HG03442 (cell line): ENCODE data around the gene KLHL40.

Source experiments
- ATAC-seq: cut with Tn5 transposase; IDR thresholded peaks from one replicate; pipeline ENCODE4 v1.9.1; 2021; ENCODE audit warnings: mild to moderate bottlenecking, moderate library complexity; ENCODE audit not compliant: unreplicated experiment

KLHL40 gene

DNA sequence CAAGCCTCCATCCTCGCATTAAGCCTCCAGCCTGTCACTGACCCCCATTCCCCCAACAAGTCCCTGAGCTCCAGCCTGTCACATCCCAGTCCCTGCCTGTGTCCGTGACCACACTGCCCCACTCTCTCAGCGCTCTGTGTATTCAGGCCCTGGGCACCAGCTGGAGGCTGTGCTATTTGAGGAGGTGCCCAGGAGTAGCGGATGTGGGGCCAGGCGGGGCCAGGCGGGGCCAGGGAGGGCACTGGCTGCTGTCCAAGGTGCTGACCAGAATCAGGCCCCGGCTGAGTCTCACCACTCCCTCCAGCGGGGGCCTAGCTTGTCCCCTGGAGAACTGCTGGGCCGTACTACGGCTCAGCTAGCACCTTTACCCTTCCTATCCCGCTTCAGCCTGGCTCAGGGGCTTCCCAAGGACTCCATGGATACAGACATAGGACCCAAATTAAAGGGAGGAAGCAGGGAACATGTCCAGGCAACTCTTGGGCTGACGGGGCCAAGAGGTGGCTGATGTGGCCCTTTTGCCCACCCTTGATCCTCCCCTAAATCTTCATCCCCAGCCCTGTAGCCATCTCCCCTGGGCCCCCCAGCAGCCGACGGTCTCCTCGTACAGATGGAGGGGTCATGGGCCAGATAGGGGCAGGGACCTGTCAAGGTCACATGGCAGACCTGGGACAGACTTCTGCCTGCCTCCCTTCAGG, 16.2 kb downstream of the KLHL40 start:
- no peak for ATAC-seq

DNA sequence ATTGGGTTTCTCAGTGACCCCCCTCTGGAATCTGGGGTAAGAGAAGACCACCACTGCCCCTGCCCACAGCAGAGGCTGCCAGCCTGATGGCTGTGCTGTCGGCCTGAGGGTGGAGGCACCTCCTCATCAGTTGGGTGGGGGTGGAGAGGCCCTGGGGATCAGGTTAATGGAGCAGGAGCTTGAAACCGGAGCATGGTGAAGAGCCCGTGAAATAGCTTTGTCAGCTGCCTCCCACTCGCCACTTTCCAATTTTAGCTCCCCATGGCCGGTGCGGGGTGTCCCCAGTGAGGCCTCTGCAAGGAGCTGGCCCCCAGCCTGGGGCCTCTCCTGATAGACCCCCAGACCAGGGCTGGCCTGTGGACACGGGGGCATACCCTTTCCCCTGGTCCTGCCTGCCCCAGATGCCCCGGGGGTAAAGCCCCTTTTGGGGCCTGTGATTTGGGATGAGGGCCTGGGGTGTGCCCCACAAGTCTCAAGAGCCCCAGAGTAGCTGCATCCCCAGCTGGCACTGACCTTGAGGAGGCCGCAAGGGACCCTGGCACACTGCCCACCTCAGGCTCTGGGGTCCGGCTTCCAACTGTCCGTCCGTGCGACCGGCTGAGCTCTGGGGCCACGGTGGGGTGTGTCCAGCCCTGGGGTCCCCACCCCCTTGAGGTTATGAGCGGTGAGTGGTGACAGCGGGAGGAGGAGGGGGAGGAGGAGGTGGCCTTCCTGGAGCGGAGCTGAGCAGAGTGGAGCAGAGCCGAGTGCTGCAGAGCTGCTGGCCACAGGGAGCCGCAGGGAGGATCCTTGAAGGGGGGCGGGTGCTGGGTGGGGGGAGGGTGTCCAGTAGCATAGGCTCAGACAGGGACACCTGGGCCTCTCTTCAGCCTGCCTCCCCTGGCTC, 17.0 kb downstream of the KLHL40 start, which contains the start of gene HHATL:
Gene HHATL (minus strand): TSS at position 733 of the 886 bp plus-strand sequence. CDS start 1,972 bp downstream, outside the sequence.
- ATAC-seq = no peak

DNA sequence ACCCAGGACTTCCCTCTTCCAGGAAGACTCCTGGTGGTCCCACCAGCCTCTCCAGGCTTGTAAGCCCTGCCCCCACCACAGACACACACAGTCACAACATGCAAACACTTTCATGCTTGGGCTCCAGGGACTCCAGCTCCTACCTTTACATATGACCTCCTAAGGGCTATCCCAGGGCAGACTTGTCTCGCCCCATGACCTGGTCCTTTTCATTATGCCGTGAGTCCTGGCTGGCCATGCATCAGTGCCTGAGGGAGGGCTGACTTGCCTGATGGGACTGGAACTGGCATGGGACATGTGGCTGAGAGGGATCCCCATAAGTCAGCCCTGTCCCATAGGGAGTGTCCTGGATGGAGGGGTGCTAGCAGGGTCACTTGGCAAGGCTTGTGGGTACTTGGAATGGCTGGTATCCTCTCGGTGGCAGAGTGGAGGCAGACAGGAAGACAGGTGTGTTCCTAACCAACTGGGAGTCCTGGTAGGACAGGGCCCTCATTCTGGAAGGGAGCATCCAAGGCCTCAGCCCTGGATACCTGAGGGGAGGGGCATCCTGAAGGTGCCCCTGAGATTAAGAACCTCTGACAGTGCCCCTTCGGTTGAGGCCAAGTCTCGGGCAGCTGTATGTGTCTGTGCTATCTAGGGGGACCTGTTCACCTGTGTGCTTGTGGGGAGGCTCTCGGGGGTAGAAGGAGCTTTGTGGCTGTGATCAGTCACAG, 17.8 kb downstream of the KLHL40 start:
- ATAC-seq = no peak

DNA sequence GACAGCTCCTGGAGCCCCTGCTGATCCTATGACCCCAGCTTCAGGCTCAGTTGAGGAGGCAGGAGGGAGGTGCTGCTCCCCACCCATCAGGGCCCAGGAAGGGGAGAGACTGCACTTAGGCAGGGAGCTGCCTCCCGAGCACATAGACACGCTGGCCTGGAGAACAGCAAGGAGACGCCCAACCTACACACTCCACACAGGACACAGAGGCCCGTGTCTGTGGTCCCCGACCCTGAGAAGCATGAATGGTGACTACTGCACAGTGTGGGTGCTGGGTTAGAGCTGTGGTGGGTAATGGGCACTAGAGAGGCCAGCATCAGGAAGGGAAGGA, 18.3 kb downstream of the KLHL40 start:
- no peak for ATAC-seq

DNA sequence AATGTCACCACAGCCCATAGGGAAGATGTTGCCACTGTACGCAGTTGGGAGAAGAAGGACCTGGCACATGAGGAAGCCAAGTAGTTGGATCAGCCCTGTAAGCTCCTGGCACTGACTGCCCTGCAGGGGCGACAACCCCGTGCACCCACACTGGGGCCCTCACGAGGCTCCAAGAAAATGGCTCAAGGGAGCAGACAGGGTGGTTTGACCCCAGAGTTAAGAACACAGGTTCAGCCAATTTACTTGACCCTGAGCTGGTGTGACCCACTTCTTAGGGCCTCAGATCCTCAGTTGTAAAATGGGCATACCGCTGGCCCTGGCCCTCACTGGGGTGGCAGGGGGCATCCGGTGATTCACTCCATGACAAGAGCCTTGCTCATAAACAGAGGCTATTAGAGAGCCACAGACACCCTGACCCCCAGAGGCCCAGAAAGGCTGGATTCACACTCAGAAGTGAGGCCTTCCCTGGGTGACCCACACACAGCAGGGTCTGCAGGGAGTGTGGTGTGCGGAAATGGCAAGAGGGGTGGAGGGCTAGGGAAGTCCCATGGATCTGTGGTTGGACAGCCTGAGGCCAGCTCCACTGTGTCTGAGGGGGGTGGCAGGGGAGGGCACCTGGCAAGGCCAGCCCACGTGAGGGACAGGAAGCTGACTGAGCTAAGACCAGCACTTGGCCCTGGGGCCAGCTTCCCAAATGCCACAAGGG, 19.0 kb downstream of the KLHL40 start:
- no peak for ATAC-seq

DNA sequence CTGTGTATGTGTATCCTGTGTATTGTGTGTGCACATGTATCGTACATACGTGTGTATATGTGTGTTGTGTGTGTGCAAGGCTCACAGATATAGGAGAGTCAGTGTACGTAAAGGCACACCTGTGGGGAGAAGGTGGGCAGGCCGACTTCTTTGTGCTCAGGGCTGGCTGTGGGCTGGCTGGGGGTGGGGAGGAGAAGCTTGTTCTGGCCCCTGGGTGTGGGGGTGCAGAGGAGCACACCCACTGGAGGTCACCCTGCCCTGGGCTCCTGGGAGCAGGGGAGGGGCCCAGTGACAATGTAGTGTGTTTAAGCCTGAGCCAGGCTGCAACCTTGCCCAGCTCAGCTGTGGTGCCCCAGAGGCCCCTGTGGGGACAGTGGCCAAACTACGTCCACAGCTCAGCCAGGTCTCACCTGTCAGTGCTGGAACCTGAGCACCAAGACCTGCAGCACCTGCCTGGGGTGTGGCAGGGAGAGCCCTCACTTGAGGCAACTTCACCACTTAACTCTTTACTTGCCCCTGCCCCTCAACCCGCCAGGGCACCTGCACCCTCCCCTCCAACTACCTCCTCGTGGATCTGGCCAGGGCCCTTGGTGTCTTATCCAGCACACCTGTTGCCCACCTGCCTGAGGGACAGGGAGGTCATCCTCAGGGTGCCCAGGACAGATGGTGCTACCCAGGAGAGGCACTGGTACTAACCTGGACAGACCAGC, 19.9 kb downstream of the KLHL40 start:
- no peak for ATAC-seq

DNA sequence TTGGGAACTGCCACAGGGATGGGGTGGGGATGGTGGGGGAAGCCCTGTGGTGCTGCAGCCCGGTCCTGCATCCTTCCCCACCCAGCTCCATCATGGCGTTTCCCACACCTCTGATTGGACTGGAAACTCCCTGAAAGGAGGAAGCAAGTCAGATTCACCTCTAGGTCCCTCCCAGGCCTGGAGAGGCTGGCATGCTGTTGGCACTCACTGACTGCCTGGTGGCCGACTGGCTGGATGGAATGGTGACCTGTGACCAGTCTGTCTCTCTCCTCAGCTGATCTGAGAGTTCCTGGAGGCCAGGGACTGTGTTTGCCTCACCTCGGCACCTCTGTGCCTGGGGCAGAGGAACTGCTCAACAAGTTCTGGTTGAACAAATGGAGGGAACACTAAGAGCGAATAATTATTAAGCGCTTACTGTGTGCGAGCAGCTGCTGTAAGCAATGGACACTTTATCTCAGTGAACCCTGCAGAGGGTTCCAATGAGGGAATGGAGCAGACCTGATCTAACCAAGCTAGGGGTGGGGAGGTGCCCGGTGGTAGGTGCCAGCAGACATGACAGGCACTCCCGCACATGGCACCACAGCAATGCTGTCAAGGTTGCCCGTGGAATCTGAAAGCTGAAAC, 20.7 kb downstream of the KLHL40 start:
- no peak for ATAC-seq

DNA sequence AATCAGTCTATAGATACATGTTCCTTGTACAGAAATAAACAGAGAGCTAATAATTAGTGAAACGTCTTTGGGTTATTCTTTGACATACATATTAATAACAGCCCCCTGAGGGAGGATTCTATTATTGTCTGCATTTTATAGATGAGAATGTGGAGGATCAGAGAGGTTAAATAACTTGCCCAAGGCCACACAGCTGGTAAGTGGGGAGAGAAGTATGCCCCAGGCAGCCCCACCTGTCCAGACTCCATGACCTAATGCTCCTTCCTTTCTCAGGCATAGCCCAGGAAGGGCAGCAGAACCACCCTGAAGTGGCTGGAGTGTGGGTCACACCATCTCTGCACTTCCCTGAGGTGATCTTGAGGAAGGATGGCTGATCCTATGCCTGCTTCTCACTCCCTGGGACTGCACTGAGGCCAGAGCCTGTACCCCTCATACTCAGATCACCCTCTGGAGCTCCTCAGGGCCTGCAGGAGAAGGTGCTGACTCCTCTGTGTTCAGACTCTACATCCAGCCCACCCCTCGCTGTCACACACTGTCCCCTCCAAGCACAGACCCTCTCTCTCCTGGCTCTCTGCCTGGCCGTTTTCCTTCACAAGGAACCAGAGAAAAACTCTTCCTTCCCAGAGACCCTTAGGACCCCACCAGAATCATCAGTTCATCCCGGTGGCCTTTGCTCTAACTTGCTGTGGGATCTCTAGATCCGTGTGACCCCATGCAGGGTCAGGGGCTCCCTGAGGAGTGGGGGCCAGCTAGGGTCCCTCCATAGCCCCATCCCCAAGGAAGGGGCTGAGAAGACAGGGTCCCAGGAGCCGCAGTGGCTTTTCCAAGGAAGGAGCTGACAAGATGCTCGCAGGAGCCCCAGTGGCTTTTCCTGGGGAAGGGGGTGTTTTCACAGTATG, 21.6 kb downstream of the KLHL40 start:
- no peak for ATAC-seq

DNA sequence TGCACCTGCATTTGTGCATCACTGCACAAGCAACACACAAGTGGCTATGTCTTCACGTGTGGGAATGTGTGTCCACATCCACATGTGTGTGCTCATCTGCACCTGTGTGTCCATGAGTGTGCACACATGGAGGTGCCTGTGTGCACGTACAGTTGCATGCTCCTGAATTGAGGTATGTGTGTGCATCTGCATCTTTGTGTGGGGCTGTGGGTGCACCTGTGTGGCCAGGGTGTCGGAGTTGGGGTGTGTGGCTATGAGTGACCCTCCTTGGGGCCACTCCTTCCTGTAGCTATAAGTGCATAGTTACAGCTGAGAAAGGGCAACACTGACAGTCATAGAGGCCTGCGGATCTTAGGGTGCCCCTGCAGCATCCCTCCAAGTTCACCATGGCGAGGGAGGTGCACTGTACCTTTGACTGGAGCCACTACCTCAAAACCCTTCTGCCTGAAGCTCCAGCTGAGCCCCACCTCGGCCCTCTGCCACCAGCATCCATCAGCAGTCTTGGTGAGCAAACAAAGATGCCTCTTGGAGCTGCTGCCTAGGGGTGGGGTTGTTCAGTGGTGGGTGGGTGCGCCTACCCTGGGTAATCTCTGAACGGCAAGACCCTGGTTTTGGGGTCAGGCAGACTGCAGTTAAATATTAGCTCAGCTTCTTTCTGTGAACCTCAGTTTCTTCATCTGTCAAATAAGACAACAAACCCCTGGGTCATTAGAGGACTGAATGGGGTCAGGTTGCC, 22.5 kb downstream of the KLHL40 start:
- ATAC-seq = no peak

DNA sequence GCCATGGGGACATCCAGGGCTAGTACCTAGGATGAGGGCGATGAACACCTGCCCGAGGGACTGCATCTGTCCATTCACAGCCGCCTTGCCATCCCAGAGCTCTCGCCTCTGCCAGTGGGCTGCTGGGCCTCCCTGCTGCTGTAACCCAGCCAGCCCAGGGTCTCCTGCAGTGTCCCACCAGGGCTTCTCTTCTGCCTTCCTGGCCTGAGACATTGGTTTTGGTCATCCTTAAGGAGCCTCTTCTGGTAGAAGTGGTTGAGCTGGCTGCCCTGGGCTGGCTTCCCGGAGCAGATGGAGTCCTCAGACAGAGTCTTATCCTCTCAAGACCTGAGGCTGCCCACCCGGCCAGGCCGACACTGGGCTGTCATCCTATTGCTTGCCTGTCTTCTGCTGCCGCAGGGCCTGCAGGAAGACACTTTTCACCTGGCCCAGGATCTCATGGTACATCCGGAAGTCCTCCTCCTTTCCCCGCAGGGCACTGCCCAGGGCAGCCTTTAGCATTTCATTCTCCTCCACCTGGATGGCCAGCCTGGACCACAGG, 23.3 kb downstream of the KLHL40 start:
- ATAC-seq = no peak

DNA sequence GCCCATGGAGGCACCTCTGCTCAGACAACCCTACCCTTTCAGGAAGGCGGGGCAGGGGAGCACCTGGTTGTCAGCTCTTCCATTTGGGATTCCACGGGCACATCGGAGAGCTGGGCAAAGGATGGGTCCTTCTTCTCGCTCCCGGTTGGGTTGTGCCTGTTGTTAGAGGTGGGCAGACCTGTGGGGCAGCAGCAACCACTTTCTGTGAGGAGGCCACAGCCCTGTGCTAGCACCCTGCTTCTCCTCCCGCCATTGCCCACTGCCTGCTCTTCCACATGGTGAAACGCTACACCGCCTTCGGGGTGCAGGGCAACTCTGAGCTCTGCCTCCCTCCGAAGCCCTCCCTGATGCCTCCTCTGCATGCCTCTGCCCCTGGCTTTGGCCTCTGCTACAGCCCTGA, 24.3 kb downstream of the KLHL40 start:
- no peak for ATAC-seq

DNA sequence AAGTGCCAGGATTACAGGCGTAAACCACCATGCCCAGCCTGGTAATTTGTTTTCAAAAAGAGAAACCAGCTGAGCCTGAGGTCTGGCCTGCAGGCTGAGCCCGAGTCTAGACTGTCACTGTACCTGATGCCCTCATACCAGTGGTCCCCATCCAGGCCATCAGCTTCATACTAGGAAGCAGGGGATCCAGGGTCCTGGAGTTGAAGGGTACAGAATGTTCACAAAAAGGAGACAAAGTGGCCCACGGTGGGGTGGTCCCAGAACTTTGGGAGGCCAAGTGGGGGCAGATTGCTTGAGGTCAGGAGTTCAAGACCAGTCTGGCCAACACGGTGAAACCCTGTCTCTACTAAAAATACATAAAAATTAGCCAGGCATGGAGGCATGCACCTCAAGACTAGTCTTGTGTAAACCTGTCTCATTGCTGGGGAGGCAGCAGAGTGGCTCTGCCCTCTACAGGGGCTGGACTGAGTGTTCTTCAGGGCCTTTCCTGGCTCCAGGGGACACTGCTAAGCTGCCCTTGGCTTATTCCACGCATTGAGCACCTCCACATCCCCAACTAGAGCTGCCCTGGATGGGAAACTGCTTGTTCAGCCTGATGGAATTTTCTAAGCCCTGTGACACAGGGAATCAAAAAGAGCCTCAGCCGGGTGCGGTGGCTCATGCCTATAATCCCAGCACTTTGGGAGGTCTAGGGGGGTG, 25.1 kb downstream of the KLHL40 start:
- no peak for ATAC-seq

DNA sequence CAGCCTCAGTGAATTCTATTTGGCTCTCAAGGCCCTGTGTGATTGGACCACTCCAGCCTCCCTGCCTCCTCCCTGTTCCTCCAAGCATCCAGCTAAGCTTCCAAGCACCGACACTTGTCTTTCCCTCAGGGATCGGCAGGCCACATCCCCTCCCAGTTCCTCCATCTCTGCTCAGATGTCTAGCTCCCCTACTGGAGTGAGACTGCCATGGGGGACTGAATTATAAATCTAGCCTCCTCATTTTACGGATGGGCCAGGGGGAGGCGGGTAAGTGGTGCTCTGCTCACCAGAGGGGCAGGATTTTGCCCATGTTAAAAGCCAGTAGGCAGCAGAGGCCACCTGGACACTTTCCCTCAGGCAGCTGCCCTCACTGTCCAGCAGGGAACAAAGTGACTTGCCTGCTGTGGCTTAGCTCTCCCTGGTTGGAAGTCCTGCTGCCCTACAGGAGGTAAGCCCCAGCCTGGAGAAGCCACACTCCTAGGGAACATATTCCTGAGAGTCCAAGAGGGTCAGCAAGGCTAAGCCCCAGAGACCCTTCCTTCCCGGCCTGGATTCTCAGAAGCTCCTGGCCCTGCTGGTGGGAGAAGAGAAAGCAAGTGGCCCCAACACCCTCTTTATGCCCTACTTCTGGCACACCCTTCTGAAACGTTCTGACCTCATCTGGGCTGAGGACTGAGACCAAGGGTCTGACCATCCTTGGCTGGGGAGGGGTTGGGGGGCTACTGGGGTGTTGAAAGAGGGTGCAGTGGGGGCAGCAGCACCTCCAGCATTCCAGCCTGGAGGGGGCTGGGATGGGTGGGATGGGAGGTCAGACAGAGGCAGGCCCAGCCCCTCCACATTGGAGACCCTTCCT, 26.4 kb downstream of the KLHL40 start:
- ATAC-seq = no peak

DNA sequence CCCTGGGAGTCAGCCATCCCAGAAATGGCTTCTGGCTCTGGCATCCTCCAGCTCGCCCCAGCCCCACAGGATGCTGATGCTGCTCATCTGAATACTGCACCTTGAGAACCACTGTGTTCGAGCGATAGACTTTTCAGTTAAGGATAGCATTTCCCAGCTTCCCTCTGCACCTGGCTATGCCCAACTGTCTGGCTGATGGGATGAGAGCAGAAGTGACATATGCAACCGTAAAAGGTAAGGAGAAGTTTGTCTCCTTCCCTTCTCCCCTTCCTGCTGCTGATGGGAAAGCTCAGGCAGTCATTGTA, 27.0 kb downstream of the KLHL40 start:
- no peak for ATAC-seq

DNA sequence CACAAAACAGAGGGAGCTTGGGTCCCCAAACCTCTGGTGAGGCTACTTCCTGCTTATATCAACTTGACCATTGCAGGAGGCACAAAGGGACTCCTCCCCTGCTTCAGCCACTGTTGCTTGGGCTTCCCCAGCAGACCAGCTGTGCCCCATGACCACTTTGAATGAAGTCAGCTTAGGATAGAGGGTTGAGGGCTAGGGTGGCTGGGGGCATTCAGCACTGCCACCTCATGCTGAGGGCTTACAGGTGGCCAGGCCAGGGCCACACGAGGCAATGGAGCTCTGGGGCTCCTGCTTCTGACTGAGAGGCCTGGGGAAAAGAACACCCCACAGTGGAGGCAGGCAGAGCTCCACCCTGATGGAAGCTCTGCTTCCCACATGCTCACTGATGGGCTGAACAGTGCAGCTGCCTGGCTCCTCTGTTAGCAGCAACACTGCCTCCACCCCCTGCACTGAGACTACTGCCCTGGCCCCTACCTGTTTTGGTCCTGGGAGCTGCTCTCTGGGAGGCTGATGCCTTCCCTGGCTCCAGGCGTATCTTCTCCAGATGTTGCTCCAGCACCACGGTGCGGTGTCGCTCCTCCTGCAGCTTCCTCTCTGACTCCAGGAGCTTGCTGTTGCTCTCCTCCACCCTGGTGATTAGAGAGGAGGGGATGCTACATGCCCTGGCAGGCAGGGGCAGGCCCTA, 27.5 kb downstream of the KLHL40 start:
- no peak for ATAC-seq

DNA sequence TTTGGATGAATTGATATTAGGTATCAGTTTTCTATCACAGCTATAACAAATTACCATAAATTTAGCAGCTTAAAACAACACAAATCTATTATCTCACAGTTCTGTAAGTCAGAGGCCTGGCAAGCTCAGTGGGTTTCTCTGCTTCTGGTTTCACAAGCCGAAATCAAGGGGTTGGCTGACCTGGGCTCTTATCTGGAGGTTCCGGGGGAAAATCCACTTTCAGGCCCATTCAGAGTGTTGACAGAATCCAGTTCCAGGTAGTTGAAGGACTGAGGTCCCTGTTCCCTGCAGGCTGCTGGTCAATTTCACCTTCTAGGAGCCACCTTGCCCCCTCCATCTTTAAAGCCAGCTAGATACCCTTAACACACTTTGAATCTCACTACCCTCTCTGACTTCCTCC, 28.4 kb downstream of the KLHL40 start:
- no peak for ATAC-seq
